Activated CD8-positive, alpha-beta T cell treated with anti-CD3 and anti-CD28 coated beads, Interleukin-2, amount 10 ng/mL, durations not matched to agents 7 days and 5 days (primary cell): ENCODE results near the gene ZNF12. TPM values are rescaled to one million over a fixed set of nuclear protein-coding genes. Genes with fewer than 3 reads are reported as not detected.

Experiments
- ATAC-seq: fragments of 150-1000 bp; cut with Tn5 transposase; one replicate; pipeline ENCODE4 v1.10.0; 2021; ENCODE audit warnings: moderate library complexity
- CTCF ChIA-PET: fragments of 350-600 bp; sonication (Branson Sonifier 250); formaldehyde crosslinking; loops from one replicate; lab custom pipeline; 2021; ENCODE audit warnings: antibody characterized with exemption; lab: Charles Lee
- POLR2A ChIA-PET: fragments of 350-600 bp; sonication (Branson Sonifier 250); formaldehyde crosslinking; loops from one replicate; lab custom pipeline; 2021; ENCODE audit warnings: antibody characterized with exemption; lab: Charles Lee
- DNase-seq: peaks from one replicate; pipeline ENCODE4 v3.0.0-alpha.2; 2020
- H3K27ac Mint-ChIP-seq: one replicate; pipeline ENCODE4 v1.8.0; 2021; ENCODE audit warnings: mild to moderate bottlenecking, mixed read lengths
- H3K27me3 Mint-ChIP-seq: one replicate; pipeline ENCODE4 v1.8.0; 2021; ENCODE audit warnings: low read depth, mixed read lengths
- H3K36me3 Mint-ChIP-seq: one replicate; pipeline ENCODE4 v1.8.0; 2021; ENCODE audit warnings: low read depth, mixed read lengths
- H3K4me1 Mint-ChIP-seq: one replicate; pipeline ENCODE4 v1.8.0; 2021; ENCODE audit warnings: low read depth, mixed read lengths
- H3K4me3 Mint-ChIP-seq: one replicate; pipeline ENCODE4 v1.8.0; 2021; ENCODE audit warnings: mild to moderate bottlenecking, mixed read lengths
- H3K9me3 Mint-ChIP-seq: one replicate; pipeline ENCODE4 v1.8.0; 2022; ENCODE audit warnings: mixed read lengths; ENCODE audit not compliant: insufficient read depth
- total RNA-seq, 2 experiments: library from RNA; stranded (reverse); gene quantifications; one replicate each; pipeline ENCODE4 v1.2.3, GENCODE V29; 2021

The ZNF12 gene
- total RNA-seq, 2 experiments from 2014 or later: 20.1 to 23.1 TPM

DNA sequence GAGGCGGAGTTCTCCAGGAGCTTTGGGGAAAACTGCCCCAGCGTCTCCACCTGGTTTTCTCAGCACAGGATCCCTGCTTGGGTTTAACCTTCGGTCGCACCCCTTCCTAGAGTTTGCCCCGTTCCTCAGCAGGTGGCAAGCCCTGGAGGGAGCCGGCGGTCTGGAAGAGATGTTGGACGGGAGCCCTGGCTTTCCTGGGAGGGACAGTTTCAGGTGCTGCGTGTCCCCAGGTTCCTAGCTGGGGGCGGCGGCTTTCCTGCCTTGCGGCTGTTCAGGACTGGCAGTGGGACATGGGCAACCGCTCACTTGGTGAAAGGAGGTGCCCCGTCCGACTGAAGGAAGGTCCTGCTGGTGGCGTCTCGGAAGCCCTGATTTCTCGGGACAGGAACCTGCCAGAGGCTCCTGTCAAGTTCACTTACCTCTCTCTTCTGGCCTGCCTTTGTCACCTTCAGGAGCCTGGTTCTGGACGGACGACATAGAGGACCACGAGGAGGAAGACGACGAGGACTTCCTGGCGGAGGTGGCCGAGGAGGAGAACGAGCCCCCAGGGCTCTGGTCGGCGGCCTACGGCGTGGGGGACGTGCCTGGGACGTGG lies 54.8 kb downstream of the ZNF12 start:
- CTCF ChIA-PET: no interaction called here
- POLR2A ChIA-PET: no interaction called here
- Mint-ChIP-seq H3K4me3 (no peak overlapping the region), H3K27ac (no peak overlapping the region), H3K4me1 (no peaks in the 10 kb centered on the region), H3K9me3 (peaks cover 9% of the 10 kb centered on the region), H3K27me3 (no peaks in the 10 kb centered on the region), H3K36me3 (peaks cover 66% of the 10 kb centered on the region)
- DNase-seq (no peak), ATAC-seq (no peak)

DNA sequence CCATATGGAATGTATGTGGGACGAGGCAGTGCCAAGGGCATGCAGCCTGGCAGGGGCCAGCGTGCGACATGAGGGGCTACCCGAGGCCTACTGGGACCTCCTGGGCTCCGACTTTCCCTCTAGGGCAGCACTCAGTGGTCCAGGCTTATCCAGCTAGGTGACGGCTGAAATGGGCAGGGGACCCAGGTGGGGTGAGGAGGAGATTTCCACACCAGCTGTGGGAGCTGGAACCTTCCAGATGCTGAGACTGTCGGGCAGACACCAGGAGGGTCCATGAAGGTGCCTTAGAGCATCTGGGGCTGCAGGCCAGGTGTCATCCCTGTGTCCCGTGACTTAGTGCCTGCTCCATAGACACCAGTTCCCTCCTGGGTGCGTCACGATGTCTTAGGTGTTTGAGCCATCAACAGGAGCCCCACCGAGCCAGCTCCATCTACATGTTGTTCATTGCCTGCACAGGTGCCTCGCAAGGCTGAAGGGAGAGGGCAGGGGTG lies 56.2 kb downstream of the ZNF12 start:
- no peaks in the 10 kb centered on the region for H3K27me3 Mint-ChIP-seq
- H3K27ac Mint-ChIP-seq: no peak overlapping the region
- no peak for ATAC-seq
- H3K4me1 Mint-ChIP-seq: no peaks in the 10 kb centered on the region
- ChIA-PET POLR2A (no interaction called here), CTCF (no interaction called here)
- peaks cover 71% of the 10 kb centered on the region for H3K36me3 Mint-ChIP-seq
- no peak for DNase-seq
- H3K9me3 Mint-ChIP-seq: peaks cover 9% of the 10 kb centered on the region
- H3K4me3 Mint-ChIP-seq: no peak overlapping the region

DNA sequence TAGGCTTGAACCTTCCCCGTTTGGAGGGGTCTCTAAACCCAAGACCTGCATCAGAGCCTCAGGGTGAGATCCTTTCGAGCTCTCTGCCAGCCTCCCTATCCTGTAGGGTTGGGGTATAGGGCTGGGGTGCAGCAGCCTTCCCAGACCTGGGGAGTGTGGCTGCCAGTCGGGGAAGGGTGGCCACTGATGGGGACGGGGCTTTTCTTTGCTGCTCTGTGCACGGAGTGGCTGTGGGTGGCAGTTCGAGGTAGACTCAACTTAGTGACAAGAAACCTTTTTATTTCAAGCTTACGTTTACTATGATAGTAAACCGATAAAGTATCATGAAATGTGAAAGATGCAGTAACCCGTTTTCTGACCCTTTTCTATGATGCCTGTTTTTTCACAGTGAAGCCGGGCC lies 56.7 kb downstream of the ZNF12 start:
- no peak overlapping the region for H3K27ac Mint-ChIP-seq
- ChIA-PET CTCF (no interaction called here), POLR2A (no interaction called here)
- H3K4me1 Mint-ChIP-seq: no peaks in the 10 kb centered on the region
- H3K36me3 Mint-ChIP-seq: peaks cover 68% of the 10 kb centered on the region
- no peak overlapping the region for H3K4me3 Mint-ChIP-seq
- DNase-seq: no peak
- H3K27me3 Mint-ChIP-seq: no peaks in the 10 kb centered on the region
- no peak for ATAC-seq
- peaks cover 9% of the 10 kb centered on the region for H3K9me3 Mint-ChIP-seq

DNA sequence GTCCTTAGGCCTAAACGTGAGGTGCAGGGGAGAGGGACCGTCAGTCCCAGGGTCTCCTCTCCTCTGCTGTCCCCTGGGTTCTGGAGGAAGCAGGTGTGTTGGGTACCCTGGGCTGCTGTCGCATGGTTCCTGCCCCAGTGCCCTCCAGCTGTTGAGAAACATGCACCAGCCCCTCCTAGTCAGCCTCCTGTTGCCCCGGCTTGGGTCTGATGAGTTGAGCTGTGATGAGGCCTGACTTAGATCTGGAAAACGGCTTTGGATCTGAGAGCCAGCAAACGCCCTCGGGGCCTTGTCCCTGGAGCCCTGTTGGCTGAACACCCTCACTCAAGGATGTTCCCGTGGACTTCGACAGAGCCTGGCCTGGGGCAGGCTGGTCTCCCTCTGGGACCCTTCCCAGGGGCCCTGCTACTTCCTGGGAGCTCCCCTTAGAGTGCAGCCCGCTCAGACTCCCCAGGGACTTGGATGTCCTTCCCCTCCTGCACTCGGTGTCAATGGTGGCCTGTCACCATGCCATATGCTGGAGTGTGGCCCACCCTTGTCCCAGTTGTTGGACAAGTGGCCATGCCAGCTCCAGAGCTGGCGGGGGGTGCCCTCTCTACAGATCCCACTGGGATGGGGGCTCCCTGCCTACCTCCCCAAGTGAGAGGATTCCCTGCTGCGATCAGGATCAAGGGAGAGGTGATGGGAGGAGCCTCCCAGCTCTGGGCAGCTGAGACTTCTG lies 57.3 kb downstream of the ZNF12 start:
- ChIA-PET CTCF (no interaction called here), POLR2A (no interaction called here)
- peaks cover 6% of the 10 kb centered on the region for H3K9me3 Mint-ChIP-seq
- no peaks in the 10 kb centered on the region for H3K4me1 Mint-ChIP-seq
- H3K36me3 Mint-ChIP-seq: peaks cover 69% of the 10 kb centered on the region
- H3K27ac Mint-ChIP-seq: no peak overlapping the region
- no peaks in the 10 kb centered on the region for H3K27me3 Mint-ChIP-seq
- ATAC-seq (no peak), DNase-seq (no peak)
- H3K4me3 Mint-ChIP-seq: no peak overlapping the region

DNA sequence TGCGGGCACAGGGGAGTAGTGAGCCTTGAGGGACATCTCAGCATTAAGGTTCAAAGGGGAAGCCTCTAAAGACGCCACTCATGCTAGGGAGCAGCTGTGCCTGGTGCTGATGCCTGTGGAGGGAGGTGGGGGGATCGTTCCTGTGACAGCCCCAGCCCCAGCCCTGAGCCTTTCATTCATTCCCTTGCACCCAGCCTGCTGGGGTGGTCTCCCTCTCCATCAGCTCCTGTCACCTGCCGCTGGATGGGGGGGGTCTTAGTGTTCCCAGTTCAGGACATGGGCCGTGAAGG lies 58.0 kb downstream of the ZNF12 start:
- ChIA-PET CTCF (no interaction called here), POLR2A (no interaction called here)
- H3K9me3 Mint-ChIP-seq: peaks cover 6% of the 10 kb centered on the region
- no peaks in the 10 kb centered on the region for H3K27me3 Mint-ChIP-seq
- DNase-seq (no peak), ATAC-seq (no peak)
- no peak overlapping the region for H3K4me3 Mint-ChIP-seq
- H3K36me3 Mint-ChIP-seq: peaks cover 74% of the 10 kb centered on the region
- H3K27ac Mint-ChIP-seq: no peak overlapping the region
- no peaks in the 10 kb centered on the region for H3K4me1 Mint-ChIP-seq

DNA sequence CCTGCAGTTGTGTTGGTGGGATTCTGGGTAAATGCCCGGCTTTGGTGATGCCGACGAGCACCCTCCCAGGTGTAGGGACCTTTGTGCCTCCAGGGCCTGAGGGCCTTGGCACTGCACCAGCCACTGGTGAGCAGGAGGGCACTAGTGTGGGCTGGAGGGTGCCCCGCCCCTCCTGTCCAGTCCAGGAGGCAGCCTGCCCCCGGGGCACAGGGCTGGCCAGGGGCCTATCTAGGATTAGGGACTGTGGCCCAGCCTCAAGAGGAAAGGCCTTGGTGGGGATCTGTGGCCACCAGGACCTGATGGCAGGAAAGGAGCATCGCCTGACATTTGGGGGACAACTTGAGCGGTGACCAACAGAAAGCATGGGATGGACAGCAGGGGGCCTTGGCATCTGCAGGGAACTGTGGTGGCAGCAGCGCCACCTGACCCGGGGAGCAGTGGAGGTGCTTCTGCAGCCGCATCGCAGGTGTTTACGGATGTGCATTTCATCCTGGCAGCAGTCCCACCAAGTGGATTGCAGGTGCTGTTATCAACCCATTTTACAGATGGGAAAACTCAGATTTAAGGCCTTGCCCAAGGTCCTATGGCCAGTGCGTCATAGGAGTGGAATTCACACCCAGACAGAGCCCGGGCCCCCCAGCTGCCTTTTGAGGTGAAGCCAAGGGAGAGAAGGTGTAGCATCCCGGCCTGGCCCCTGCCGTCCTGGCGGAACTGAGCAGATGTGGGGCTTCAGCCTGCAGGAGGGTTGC lies 58.5 kb downstream of the ZNF12 start:
- Mint-ChIP-seq H3K36me3 (peaks cover 77% of the 10 kb centered on the region), H3K4me1 (no peaks in the 10 kb centered on the region), H3K4me3 (no peak overlapping the region), H3K9me3 (peaks cover 6% of the 10 kb centered on the region), H3K27ac (no peak overlapping the region), H3K27me3 (no peaks in the 10 kb centered on the region)
- POLR2A ChIA-PET: no interaction called here
- DNase-seq (no peak), ATAC-seq (no peak)
- CTCF ChIA-PET: no interaction called here

DNA sequence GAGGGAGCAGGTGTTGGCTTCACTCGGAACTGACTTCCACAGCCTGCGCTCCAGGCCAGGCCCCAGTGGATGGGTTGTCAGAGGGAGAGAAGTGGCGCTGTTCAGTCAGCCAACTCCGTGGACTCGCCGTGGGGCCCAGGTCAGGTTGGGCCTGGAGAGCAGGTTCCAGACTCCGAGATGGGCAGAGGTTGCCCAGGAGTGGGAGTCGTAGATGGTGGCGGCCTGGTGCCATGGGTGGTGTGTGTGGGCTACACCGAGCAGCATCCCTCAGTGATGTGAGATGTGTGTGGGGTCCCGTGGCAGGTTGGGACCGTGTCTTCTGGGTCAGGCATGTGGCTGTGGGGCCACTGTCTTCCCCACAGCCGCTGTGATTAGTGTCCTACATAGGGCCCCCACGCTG lies 59.2 kb downstream of the ZNF12 start:
- ATAC-seq (no peak), DNase-seq (no peak)
- H3K4me1 Mint-ChIP-seq: no peaks in the 10 kb centered on the region
- peaks cover 75% of the 10 kb centered on the region for H3K36me3 Mint-ChIP-seq
- ChIA-PET POLR2A (no interaction called here), CTCF (no interaction called here)
- H3K9me3 Mint-ChIP-seq: peaks cover 6% of the 10 kb centered on the region
- H3K27me3 Mint-ChIP-seq: no peaks in the 10 kb centered on the region
- H3K27ac Mint-ChIP-seq: no peak overlapping the region
- H3K4me3 Mint-ChIP-seq: no peak overlapping the region

DNA sequence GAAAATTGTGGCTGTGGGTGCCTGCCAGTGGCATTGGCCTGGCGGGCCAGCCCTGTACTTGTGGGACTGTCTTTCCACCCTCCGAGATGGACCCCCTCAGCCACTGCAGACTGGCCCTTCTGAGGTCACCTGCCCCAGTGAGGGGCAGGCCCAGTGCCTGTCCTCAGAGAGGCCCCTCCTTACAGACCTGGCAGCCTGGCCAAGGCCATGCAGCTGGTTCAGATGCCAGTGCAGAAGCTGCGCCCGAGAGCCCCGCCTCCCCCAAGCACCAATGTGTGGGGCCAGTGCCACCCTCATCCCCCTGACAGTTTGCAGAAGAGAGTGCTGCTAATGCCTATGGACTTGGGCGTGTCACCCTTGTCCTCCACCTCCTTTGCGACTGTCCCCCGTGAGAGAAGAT lies 59.7 kb downstream of the ZNF12 start:
- no peak for ATAC-seq
- CTCF ChIA-PET: no interaction called here
- peaks cover 6% of the 10 kb centered on the region for H3K9me3 Mint-ChIP-seq

DNA sequence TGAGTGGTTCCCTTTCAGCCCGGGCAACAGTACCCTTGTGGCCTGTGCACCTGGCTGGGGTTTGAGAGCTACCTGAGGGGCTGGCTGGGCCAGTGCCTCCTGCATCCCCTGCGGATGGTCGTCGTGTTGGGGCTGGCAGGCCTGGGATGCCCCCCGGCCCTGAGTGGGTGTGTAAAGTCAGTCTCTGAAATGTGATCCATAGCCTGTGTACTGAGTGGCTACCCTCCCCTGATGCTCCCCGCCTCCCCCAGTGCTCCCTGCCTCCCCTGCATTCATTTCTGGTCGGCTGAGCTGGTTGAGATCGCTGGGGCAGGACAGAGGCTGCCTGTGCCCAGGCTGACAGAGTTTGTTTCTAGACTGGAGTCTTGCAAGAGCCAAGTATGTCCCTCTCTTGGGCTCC lies 60.3 kb downstream of the ZNF12 start:
- ATAC-seq (no peak), DNase-seq (no peak)
- H3K4me3 Mint-ChIP-seq: no peak overlapping the region
- H3K27me3 Mint-ChIP-seq: no peaks in the 10 kb centered on the region
- no peaks in the 10 kb centered on the region for H3K4me1 Mint-ChIP-seq
- H3K36me3 Mint-ChIP-seq: peaks cover 75% of the 10 kb centered on the region
- ChIA-PET POLR2A (no interaction called here), CTCF (no interaction called here)
- peaks cover 6% of the 10 kb centered on the region for H3K9me3 Mint-ChIP-seq
- no peak overlapping the region for H3K27ac Mint-ChIP-seq

More for the DNA sequence above, 59.7 kb downstream of the ZNF12 start:
- Mint-ChIP-seq H3K27ac (no peak overlapping the region), H3K4me3 (no peak overlapping the region), H3K4me1 (no peaks in the 10 kb centered on the region), H3K36me3 (peaks cover 75% of the 10 kb centered on the region), H3K27me3 (no peaks in the 10 kb centered on the region)
- DNase-seq: no peak
- POLR2A ChIA-PET: no interaction called here

DNA sequence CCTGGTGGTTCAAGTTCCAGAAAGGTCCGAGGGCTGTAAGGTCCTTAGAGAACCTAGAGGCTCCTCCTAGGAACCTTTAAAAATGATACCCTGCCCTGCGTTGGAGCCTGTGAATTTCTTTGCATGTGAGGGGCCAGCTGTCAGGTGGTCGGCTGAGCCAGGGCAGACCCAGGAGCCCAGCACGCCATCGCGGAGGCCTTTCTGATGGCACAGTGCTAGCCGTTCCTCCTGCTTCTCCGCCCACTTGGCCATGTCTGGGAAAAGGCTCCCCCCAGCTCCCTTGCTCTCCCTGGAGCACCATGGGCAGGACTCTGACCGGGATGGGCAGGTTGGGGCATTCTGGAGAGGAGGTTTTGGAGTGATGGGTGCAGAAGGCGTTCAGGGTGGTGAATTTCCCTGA lies 62.0 kb downstream of the ZNF12 start:
- Mint-ChIP-seq H3K9me3 (no peaks in the 10 kb centered on the region), H3K4me3 (no peak overlapping the region), H3K4me1 (peaks cover 6% of the 10 kb centered on the region), H3K36me3 (peaks cover 70% of the 10 kb centered on the region), H3K27ac (no peak overlapping the region), H3K27me3 (no peaks in the 10 kb centered on the region)
- no peak for ATAC-seq
- ChIA-PET CTCF (no interaction called here), POLR2A (no interaction called here)
- no peak for DNase-seq

DNA sequence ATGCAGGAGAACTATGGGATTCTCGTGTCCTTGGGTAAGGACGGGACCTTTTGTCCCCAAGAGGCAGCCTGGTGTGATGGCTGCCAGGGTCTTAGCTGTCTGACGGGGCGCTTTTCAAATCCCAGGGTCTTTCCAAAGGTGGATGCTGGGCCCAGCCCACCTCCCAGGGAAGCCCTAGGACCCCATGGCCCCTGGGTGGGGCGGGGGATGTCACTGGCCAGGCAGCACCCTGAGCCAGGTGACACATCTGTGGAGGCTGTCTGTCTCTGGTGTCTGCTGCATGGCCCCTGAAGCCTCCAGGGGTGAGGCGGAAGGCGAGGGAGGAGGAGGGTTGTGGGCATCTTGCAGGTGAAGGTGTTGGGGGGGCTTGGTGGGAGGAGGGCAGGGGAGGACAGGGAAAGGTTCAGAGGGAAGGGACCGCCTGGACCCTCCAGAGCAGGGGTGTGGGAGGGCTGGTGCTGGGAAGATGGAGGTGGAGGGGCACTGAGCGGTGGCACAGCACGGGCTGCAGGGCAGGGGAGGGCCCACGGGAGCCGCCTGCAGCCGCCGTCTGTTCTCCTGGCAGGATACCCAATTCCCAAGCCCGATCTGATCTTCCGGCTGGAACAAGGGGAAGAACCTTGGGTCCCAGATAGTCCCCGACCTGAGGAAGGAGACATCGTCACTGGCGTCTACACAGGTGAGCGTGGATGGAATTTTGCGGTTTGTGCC lies 62.7 kb downstream of the ZNF12 start:
- ChIA-PET POLR2A (no interaction called here), CTCF (no interaction called here)
- Mint-ChIP-seq H3K27me3 (no peaks in the 10 kb centered on the region), H3K9me3 (no peaks in the 10 kb centered on the region), H3K4me3 (no peak overlapping the region), H3K27ac (no peak overlapping the region), H3K36me3 (peaks cover 71% of the 10 kb centered on the region), H3K4me1 (peaks cover 12% of the 10 kb centered on the region)
- ATAC-seq (no peak), DNase-seq (no peak)
